ENCODE results near the gene THBS3.

DNA sequence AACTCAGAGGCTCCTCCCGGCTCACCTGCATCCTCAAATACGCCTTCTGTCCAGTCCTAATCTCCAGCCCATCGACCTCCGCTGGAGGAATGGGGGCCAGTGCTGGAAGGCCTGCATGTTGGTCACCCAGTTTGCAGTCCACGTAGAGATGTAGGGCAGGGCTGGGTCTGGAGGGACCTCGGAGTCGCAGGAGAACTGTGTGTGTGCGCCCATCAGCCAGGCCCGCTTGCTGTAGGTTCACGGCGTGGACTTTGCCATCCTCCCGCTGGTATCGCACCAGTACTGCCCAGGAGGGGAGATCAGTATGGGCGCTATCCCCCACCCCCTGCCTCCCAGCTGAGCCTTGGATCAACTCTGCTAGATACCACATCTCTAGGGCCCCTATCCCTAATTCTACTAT is 2.7 kb downstream of the THBS3 start:
- TF ChIP-seq, protein P1, sequence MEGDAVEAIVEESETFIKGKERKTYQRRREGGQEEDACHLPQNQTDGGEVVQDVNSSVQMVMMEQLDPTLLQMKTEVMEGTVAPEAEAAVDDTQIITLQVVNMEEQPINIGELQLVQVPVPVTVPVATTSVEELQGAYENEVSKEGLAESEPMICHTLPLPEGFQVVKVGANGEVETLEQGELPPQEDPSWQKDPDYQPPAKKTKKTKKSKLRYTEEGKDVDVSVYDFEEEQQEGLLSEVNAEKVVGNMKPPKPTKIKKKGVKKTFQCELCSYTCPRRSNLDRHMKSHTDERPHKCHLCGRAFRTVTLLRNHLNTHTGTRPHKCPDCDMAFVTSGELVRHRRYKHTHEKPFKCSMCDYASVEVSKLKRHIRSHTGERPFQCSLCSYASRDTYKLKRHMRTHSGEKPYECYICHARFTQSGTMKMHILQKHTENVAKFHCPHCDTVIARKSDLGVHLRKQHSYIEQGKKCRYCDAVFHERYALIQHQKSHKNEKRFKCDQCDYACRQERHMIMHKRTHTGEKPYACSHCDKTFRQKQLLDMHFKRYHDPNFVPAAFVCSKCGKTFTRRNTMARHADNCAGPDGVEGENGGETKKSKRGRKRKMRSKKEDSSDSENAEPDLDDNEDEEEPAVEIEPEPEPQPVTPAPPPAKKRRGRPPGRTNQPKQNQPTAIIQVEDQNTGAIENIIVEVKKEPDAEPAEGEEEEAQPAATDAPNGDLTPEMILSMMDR (conservative IDR thresholded peaks at IDR 0.05; ENCODE audit: low read length): no peak
- TF ChIP-seq EZH2phosphoT487 (IDR thresholded peaks at IDR 0.05; ENCODE audit: borderline replicate concordance, low read depth, low read length): no peak
